ENCODE results near the gene FKBP11.

Gene FKBP11

DNA sequence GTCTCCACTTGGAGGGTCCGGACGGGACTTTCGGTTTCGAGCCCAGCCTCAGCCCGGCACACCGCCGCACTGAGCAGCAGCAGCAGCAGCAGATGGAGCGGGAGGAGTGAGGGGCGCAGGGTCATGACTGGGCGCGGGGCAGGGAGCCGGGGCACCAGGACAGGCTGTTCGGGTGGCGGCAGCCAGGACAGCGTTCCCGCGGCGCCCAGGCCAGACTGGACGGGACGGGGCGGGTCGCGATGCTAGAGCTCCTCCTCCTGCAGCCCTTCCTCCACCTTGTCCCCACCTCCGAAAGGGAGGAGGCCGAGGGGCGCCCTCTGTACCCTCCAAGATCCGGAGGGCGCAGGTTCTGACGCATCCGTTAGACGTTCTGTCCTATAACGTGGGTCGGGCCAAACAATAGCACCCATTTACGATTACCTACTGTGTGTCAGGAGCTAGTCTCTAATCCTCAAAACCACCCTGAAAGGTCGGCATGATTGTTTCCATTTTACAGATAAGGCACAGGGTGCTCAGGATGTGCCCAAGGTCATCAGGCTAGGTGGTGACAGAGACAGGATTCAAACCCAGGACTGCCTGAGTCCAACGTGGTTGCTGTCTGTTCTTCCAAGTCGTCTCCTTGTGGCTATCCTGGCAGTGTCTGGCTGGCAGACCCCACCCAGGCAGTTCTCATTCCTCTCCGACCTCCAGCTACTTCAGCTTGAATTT is at the start of gene FKBP11:
Gene FKBP11 (minus strand): TSS at position 189 of the 708 bp plus-strand sequence. CDS start 64 bp downstream, at position 125.
- no peak for DNase-seq

DNA sequence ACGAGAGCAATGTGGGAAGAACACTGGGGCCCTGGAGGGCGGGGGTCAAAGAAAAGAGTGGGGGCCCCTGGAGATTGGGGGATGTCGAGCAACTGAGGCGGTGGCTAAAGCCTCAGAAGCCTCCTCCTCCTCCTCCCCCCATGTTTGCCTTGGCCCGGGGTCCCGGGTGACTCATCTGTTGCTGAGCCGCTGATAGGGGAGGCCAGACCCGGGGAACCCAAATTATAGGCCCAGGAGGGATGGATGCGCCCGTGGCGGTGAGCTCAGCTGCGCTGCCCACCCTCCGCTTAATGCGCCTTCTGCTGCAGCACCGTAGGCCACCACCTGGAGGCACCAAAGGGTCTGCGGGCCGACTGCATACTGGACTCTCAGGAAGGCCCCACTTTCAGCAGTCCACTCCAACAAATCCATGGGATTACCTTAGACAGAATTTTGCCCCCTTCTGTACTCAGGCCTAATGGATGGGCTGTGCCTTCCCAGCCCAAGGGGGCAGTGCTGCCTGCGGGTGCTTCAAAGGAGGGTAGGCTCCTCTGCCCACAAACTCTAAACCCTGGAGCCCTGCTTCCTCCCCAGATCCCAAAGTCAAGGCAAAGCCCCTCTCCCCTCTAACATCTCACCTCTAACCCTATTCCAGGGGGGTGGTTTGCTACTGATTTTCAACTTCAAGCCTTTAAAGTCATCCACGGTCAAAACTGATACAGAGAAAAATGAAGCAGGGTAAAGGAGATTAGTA is 48.8 kb upstream of the FKBP11 start:
- DNase-seq = no peak

DNA sequence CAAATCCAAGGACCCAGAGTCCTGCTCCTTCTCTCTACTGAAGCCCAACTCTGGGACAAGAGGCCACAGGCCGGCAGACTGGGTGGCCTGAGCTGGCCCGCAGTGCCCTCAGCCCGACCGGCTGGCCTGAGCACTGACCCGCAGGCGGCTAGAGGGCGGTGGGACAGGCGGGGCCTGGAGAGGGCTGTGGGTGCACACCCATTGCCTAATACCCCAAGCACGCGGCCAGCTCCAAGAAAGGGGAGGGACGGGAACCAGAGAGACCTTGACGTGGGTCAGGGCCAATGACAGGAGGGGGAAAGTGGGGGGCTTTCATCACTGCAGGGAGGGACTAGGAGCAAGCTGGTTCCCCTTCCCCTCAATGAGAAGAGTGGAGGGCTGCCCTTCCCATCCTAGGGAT is 48.2 kb upstream of the FKBP11 start:
- DNase-seq = no peak

DNA sequence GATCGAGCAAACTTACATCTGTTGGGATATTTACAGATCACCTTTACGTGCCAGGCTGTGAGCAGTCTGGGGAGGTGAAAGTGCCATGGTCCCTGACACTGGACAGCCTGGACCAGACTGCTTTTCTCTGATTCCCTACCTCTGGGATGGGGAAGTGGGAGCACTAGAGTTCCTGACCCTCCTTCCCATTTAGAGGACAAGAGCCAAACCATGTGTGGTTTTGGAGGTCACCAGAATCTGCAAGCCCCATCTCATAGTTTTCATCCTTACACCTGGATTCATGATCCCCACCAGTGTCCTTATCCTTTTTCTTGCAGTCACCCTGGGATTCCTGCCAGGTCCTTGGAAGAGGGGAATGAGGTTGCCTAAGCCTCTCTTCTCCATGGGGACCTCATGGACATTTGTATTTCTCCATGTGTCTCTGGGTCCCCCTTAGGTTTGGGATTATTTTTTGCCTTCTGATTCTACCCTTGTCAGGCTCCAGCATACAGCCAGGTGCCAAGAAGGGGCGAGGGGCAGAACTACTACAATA is 47.7 kb upstream of the FKBP11 start:
- DNase-seq = no peak

DNA sequence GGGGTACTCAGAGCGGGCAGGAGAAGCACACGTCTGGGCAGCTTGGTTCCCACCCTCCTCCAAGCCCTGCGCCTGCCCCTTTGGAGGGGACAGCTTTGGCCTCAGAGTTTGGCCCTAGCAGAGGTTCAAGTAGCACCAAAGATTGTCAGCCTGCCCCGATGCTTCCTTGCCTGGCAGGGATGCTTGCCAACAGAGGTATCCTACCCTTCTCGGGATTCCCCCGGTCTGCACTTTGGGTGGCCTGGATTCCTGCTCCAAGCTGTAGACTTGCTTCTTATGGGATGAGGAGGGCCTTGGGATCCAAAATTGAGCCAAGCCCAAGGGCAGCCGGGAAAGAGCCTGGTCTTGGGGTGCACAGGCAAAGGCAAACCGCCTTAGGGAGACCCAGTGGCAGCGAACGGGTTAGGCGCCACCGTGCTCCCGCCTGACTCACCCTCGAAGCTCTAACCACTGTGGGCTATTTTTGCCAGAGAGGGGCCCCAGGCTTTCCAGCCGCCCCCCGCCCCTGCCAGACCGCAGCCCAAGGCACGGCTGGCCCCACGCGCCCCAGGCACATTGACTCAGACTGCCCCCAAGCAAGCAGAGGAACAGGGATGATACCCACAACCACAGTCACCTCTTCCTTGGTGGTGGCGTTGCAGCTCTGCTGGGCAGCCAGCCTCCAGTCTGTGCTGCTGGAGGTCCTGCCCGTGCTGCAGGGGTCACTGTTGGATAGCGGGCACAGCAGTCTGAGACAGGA is 47.1 kb upstream of the FKBP11 start:
- DNase-seq = no peak

DNA sequence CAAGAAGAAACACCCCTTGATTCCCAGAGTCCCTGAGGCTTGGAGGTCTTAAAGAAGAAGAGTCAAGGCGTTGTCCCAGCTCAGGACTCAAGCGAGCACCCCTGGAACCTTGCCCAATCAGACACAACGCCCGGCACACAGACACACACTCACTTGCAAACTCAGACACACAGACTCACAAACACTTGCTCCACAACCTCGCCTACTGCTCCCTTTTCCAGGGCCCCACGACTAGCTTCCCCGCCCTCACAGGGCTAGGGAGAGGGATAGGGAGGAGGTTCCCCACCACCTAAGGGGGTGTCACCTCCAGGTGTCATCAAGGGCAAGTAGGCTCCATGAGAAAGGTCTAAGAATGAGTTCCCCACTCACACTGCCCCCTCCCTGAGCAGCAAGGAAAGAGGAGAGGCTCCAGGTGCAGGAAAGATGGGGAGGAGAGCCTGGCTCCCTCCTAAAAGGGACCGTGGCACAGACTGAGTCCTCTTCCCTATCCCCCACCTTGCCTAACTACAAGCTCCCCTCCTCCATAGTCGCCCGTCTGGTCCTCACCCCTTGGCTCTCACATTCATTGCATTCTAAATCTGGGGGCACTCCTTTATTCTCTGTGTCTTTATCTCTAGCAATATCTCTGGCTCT is 45.5 kb upstream of the FKBP11 start:
- DNase-seq = no peak

DNA sequence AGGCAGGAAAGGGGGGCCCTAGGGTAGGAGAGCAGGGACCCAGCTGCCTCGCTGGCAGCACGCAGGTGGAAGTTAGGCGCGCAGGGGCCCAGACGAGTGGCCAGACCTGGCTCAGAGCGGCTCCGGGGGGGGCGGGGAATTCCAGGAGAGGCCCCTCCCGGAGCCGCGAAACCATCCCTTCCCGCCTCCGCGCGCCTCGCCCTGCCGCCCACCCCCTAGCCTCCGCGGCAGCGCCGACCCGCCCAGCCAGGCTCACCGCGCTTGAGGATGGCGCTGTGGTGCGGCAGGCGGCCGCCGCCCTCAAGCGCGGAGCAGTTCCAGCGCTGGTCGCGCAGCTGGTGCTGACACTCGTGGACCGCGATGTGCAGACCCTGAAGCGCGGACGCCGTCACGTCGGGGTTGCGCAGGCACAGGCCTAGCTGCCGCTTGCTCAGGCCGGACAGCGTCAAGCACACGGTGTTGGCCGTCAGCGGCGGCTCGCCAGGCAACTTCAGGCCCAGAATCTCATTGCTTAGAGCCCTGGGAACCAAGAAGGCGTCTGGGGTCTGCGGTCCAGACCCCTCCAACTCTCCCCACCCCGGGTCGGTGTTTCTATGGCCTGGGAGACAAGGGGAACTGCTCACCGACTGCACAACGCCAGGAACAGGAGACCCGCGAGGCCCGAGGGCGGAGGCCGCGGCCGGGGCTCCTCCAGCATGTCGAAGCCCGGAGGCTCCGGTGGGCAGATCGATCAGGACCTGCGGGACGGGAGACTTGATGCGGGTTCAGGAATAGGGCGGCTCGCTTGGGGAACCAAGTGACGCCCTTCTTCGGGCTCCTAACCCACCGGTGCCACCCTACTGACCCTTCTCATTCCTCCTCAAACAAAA is 44.8 kb upstream of the FKBP11 start:
- DNase-seq = no peak

DNA sequence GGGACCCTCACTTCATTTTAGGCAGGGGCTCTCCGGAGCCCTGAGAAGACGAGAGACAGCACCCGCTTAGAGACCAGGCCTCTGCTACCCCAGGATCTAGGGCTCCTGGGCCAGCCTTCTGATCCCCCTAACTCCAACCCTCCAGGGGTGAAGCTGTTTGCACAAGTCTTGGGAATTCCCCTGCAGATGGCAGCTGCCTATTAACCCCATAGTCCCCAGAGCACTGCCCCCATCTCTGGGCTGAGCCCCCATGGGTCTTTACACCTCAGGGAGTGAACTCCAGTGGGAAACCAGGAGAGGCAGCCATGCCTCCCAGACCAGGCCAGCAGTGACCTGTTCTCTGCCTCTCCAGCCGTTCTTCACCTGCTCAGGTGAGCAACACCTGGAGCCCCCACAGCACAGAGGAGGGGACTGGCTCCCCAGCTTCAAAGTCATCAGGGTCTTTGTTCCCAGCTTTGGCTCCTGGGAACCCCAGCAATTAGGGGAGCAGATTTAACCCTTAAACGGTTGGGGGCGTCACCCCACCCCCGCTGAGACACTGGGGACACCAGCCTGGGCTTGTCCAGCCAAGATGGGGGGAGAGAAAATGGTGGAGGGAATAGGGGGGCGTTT is 44.0 kb upstream of the FKBP11 start:
- DNase-seq = no peak

DNA sequence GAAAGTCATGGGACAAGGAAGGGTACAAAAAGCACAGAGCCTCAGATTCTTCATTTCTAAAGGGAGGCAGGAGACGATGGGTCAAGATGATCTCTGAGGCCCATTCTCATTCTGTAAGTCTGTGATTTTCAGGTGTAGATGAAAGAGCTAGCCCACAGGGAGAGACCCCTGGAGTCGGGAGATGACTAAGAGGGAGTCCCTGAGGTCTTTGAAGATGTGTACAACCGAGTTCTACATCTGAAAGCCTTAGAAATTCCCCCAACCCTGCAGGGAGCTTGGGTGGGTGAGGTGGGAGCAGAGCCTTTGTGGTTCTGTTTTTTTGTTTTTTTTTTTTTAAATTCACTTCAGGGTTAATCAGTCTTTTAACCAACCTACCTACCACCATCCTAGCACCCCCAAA is 43.2 kb upstream of the FKBP11 start:
- no peak for DNase-seq

DNA sequence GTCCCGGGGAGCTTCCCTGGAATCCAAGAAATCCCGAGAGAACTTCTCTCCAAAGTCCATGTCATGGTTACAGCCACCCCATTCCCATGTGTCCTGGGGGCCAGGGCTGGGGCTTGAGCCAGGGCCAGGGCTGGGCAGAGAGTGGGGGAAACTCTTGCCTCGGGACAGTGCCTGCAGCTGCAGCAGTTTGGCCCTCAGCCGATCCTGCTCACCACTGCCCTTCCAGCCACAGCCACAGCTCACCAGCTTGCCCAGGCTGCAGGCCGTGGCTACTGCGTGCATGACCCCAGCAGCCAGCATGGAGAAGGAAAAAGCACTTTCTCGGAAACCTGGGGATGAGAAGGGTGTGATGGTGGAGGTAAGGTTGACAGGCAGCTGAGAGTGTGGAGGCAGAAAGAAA is 42.7 kb upstream of the FKBP11 start:
- DNase-seq = no peak

DNA sequence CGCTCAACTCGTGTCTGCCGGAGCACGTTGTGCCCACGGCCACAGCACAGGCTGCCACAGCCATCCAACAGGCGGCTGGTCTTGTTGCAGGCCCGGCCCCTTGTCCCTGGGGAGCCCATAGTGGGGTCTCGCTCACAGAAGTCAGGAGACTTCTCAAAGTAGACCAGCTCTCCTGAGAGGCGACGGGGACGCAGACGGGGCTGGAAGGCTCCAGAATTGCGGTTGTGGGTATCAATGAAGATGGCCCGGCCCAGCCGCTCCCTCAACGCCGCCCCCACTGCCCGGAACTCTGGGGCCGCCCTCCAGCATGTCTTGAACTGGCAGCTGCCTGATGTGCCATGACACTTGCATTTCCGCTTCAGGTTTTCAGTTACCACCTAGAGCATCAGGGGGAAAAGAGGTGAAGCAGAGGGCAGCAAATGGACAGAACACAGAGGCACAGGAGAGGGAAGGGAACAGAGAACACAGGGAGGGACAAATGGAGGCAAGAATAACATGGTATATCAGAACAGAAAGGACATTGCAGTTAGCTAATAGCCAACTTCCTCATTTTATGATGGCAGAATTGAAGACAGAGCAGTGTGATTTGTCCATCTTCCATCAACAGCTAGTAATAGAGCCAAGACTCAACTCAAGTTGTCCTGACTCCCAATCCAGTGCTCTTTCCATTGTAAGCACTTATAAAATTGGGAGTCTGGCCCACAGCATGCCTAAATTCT is 41.0 kb upstream of the FKBP11 start:
- DNase-seq = no peak

DNA sequence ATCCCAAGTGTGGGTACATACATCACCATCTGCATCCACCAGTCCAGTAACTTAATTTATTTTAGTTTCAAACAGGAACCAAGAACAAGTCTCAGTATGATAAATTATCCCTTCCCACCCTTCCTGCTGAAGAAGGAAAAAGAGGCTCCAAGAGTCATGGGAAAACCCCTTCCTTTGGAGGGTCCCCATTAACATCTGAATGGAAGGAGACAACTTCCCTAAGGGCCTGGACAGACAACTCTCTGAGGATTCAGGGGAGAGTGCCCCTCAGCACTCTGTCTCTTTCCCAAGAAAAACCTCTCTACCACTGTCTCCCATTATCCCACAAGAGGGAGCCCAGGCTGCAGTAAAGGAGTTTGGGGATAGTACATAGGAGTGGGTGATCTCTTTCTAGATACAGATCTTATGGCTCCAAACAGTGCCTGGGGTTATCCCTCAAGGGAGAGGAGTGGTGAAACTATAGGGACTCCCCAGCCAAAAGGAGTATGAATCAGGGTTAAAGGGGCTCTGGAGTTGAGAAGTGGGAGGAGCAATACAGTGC is 40.1 kb upstream of the FKBP11 start:
- DNase-seq = no peak

DNA sequence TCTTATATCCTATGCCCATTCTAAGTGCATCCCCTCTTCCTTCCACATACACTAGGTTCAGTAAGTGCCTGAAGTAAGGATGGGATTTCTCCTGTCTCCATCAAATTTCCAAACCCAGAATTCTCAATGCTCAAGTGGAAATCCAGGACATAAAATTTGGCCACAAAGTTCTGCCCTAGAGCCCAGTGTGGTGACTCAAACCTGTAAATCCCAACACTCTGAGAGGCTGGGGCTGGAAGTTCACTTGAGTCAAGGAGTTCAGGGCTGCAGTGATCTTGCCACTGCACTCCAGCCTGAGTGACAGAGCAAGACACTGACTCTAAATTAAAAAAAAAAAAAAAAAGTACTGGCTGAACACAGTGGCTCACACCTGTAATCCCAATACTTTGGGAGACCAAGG is 36.5 kb upstream of the FKBP11 start:
- no peak for DNase-seq

DNA sequence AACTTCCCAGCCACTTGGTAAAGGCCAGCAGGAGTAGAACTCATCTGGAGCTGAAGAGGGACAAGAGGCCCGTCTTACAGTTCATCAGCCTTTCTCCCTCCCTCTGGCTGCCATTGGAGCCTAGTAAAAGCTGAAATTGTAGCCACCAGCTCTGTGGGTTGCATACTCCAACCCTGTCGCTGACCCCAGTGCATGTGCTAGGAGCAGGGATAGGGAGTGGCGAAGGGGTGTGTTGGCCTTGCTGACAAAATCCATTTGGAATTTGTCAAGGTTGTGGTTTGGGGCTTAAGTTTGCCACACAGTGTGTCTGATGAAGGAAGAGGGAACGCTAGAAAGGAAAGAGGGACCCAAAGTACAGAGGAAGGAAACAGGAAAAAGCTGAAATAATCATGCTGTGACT is 36.0 kb upstream of the FKBP11 start:
- no peak for DNase-seq

DNA sequence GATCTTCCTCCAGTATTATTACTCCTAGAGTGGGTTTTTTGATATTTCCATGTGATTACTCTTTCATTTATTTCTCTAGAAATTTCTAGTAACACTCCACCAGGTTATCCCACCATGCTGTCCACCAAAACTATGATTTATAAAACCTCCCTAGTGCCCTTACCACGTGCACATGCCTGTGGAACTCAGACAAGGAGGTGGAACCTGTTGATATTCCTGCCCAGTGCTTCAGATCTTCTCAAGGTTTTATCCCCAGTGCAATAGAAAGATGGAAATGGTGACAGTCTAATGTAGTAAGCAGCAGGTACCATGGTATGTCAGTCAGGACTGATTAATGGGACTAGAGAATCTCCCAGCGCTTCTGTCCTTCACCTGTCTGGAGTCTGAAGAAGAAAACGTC is 35.5 kb upstream of the FKBP11 start:
- no peak for DNase-seq

DNA sequence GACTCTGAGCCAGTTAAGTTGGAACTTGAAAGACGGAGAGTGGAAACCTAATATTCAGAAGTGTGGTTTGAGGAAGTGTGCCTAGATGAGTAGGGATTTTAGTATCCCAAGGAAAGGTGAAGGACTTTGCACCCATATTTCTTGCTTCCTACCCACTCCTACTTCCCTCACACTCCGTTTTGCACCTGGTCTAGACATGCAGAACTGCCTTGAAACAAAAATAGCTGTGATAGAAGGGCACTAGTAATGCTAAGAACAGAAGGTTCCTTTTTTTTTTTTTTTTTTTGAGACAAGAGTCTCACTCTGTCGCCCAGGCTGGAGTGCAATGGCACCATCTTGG is 32.7 kb upstream of the FKBP11 start:
- DNase-seq = no peak

DNA sequence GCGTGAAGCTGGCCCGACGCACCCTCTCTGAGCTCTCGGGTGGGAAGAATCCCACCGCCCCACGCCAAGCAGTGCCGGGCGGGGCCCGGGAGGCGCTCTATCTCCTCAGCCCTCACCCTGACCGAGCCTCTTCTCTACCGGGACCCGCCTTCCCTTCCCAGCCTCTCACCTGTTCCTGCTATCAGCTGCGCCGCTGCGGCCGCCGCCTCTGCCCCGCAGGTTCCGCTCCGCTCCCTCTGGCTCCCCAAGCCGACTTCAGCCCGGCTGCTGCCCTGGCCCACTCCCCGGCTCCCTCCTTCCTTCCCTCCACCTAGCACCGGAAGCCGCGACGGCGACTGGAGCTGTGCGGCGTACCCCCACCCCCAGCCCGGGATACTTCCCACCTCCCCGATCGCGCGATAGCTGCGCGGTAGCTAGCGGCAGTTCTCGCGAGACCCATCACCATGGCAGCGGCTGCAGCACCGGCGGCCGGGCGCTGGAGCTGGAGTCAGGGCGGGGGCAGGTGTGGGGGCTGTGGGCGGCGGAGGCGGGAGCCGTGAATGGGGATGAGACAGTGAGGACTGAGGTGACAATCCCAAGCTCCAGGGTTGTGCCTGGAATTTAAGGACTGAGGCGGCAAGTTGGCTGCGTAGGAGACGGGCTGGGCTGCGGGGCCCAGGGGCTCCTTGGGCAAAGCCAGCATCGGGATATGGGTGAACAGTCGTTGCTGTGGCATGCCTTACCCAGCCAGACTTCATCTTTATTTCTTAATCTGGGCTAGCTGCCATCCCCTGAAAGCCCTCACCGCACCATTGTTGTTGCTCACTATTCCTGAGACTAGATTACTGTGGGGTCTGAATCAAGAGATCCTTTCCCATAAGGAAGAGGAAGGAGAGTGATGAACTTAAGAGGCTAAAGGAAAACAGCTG is 32.1 kb upstream of the FKBP11 start, which contains the start of gene ARF3:
Gene ARF3 (minus strand): TSS at position 347 of the 908 bp plus-strand sequence. CDS start 16,392 bp downstream, outside the sequence.
- peak; percentile 80 for DNase-seq

DNA sequence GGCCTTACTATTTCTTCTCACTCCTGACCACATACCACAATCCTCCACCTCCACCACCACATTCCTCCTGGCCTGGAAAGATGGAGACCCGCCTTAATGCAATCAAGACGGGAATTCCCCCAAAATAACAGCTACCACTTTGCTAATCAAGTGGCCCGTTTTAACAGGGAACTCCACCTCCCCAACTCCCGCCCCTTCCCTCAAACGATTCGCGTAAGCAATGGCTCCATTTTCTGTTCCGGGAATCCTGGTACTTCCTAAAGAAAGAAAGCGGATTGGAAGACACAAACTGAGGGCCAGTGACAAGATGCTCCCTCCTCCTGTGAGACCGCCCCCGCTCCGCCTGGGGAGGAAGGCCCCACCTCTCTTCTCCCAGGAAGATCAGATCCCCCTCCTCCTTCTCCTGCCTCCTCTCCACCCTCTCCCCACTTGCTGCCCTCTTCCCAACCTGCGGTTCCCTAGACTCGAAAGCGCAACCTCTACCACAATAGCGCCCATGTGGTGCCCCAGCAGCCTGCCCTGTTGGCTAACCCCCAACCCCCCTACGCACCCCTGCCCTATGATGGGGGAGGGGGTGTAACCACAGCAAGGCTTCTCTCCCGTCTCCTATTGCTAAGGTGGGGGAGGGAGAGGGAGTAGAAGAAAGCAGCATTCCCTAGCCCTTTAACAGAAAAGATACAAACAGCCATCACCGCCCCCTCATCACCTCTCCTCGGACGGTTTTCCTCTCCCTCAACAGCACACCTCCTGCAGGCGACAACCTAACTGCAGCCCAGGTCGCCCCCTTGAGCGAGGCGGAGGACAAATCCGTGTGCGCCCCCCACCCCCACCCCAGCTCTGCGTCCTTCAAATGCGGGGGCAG is 31.2 kb upstream of the FKBP11 start:
- peak; percentile 41 for DNase-seq
